GM13976 (cell line): Measurements from ENCODE around the gene EAF1.
"Not testable (repeated sequence)": the region's sequence is repeated elsewhere in the genome, so short reads cannot be mapped to it uniquely, and the experiment has no call there.

Experiments
- DNase-seq: peaks from one replicate; pipeline ENCODE4 v3.0.0; 2012; ENCODE audit warnings: low spot score
- CTCF ChIP-seq: IDR thresholded peaks from 2 replicates; pipeline ENCODE4 v1.5.1; 2012; ENCODE audit warnings: borderline replicate concordance, mild to moderate bottlenecking; ENCODE audit not compliant: insufficient read depth; ENCODE audit errors: extremely low read depth, missing control alignments, control extremely low read depth
- in situ Hi-C: fragments of 300-500 bp; cut with MboI; formaldehyde crosslinking; loops from one replicate; pipeline ENCODE4 v1.12.0; 2022; ENCODE audit warnings: low sequenced_read_pairs, mixed read lengths, inconsistent platforms; ENCODE audit not compliant: unreplicated experiment

EAF1 gene

GRCh38 chr3:15427182-15427880 is at the start of gene EAF1, which contains the start of gene METTL6:
TSS of gene EAF1 (plus strand) at chr3:15427598. CDS start at chr3:15427780, 182 bp downstream.
TSS of gene METTL6 (minus strand) at chr3:15427544. CDS start at chr3:15426511, 1,033 bp downstream.
- no peak for TF ChIP-seq CTCF
- peak; percentile 92 for DNase-seq
- in situ Hi-C loops: no loop called here

- peak; percentile 71 for TF ChIP-seq CTCF
- DNase-seq: peak; percentile 68
- in situ Hi-C loops: no loop called here
These were observed 49.2 kb upstream of the EAF1 start for GRCh38 chr3:15377961-15378791.

GRCh38 chr3:15380980-15381890 is 46.2 kb upstream of the EAF1 start:
- no peak for TF ChIP-seq CTCF
- no peak for DNase-seq
- in situ Hi-C loops: loop anchor here (5.0 to 10.0 kb wide), 2 partner anchors 114 to 266 kb away; no protein-coding TSS in a partner anchor

GRCh38 chr3:15382405-15382923 is 44.9 kb upstream of the EAF1 start:
- in situ Hi-C loops: loop anchor here (5.0 to 10.0 kb wide), 2 partner anchors 115 to 268 kb away; no protein-coding TSS in a partner anchor
- DNase-seq: no peak
- TF ChIP-seq CTCF: no peak

GRCh38 chr3:15384510-15385237 is 42.7 kb upstream of the EAF1 start:
- TF ChIP-seq CTCF: no peak
- DNase-seq: peak; percentile 57
- in situ Hi-C loops: loop anchor here (5.0 to 10.0 kb wide), 2 partner anchors 117 to 270 kb away; no protein-coding TSS in a partner anchor

- in situ Hi-C loops: loop anchor here (10.0 kb wide), 1 partner anchor 270 kb away; no protein-coding TSS in a partner anchor
These were observed 42.1 kb upstream of the EAF1 start for GRCh38 chr3:15385238-15385695.

More at GRCh38 chr3:15385238-15385695, 42.1 kb upstream of the EAF1 start:
- DNase-seq: not testable (repeated sequence)
